ENCODE measurements around the gene IDH2. TPM values are rescaled to one million over a fixed set of nuclear protein-coding genes. Genes with fewer than 3 reads are reported as not detected.

Gene IDH2
- total and polyA plus RNA-seq, 2 of the 13 experiments (the other 11 are each of a cell fraction or from before 2014, with no cell fraction given) = 121 to 145 TPM

- TF ChIP-seq CEBPB (IDR thresholded peaks at IDR 0.05; ENCODE audit: borderline replicate concordance, low read depth, low read length) = no peak
- no peak for TF ChIP-seq CEBPZ (IDR thresholded peaks at IDR 0.05; ENCODE audit: low read length)
- TF ChIP-seq REXO4 (CRISPR knock-in tag; IDR thresholded peaks at IDR 0.05; ENCODE audit: borderline replicate concordance) = no peak
- no peak for TF ChIP-seq ZBED4 (CRISPR knock-in tag; IDR thresholded peaks at IDR 0.05; ENCODE audit: borderline replicate concordance)
- no peak for TF ChIP-seq ZFP37 (CRISPR knock-in tag; IDR thresholded peaks at IDR 0.05; ENCODE audit: borderline replicate concordance)
- no peak for TF ChIP-seq ZFP36L2 (CRISPR knock-in tag; IDR thresholded peaks at IDR 0.05)
- TF ChIP-seq MIXL1 (CRISPR knock-in tag; IDR thresholded peaks at IDR 0.05) = no peak
- no peak for TF ChIP-seq SALL2 (CRISPR knock-in tag; IDR thresholded peaks at IDR 0.05)
These were observed 41.5 kb downstream of the IDH2 start (continued) for GRCh38 chr15:90060797-90061196.
